ENCODE data around the gene LYZ.

The LYZ gene

GRCh38 chr12:69318225-69318624 lies 30.0 kb upstream of the LYZ start:
- CTCF ChIA-PET: interaction anchor here (1.2 kb wide), 1 partner anchor 39 kb away, joined by 5 read pairs; no protein-coding TSS in a partner anchor
- Histone ChIP-seq H3K4me1 (ENCODE audit: control extremely low read depth in 1 of 4, control insufficient read depth in 4 of 4, insufficient read depth in 4 of 4, low read length in 3 of 4) (peaks cover 0 to 7% (median under 1%) of the 10 kb centered on the region in 4 experiments), H3K36me3 (ENCODE audit: control insufficient read depth in 4 of 4, insufficient read depth in 4 of 4, low read length in 3 of 4) (no peaks in the 10 kb centered on the region), H3K27me3 (replicated peaks in 2 of 5; ENCODE audit: control insufficient read depth in 4 of 5, insufficient read depth in 5 of 5, low read length in 4 of 5) (no peaks in the 10 kb centered on the region), H3K27ac (ENCODE audit: insufficient read depth in 1 of 2, low read depth in 1 of 2, low read length in 2 of 2, poor library complexity in 1 of 2, severe bottlenecking in 2 of 2) (no peak overlapping the region), H3K9me3 (ENCODE audit: control extremely low read depth in 1 of 5, control insufficient read depth in 4 of 5, insufficient read depth in 2 of 5, low read depth in 1 of 5, low read length in 4 of 5) (peaks cover 0 to 4% (median under 1%) of the 10 kb centered on the region in 5 experiments), H3K4me3 (ENCODE audit: control insufficient read depth in 1 of 7, extremely low read depth in 1 of 7, insufficient read depth in 4 of 7, low read depth in 2 of 7, low read length in 6 of 7) (no peak overlapping the region)
- 100% methylated on average over 1 of the region's 2 CpGs for WGBS (ENCODE audit: insufficient coverage)
- DNase-seq: no peak
- POLR2A ChIA-PET: no interaction called here

GRCh38 chr12:69321351-69321750 lies 26.8 kb upstream of the LYZ start:
- ChIA-PET POLR2A (no interaction called here), CTCF (interaction anchor here (1.8 kb wide), 1 partner anchor 10 kb away, joined by 6 read pairs; no protein-coding TSS in a partner anchor)
- 80% methylated on average over 1 of the region's 1 CpG for WGBS (ENCODE audit: insufficient coverage)

GRCh38 chr12:69324797-69325466 lies 23.2 kb upstream of the LYZ start:
- CTCF ChIA-PET: interaction anchor here (0.6 to 1.1 kb wide), 4 partner anchors 11 to 247 kb away, joined by 3 to 4 read pairs (median 3); no protein-coding TSS in a partner anchor

More at GRCh38 chr12:69321351-69321750, 26.8 kb upstream of the LYZ start:
- Histone ChIP-seq H3K27me3 (replicated peaks in 2 of 5; ENCODE audit: control insufficient read depth in 4 of 5, insufficient read depth in 5 of 5, low read length in 4 of 5) (no peaks in the 10 kb centered on the region), H3K9me3 (ENCODE audit: control extremely low read depth in 1 of 5, control insufficient read depth in 4 of 5, insufficient read depth in 2 of 5, low read depth in 1 of 5, low read length in 4 of 5) (peaks cover 0 to 3% (median 0%) of the 10 kb centered on the region in 5 experiments), H3K27ac (ENCODE audit: insufficient read depth in 1 of 2, low read depth in 1 of 2, low read length in 2 of 2, poor library complexity in 1 of 2, severe bottlenecking in 2 of 2) (no peak overlapping the region), H3K4me3 (ENCODE audit: control insufficient read depth in 1 of 7, extremely low read depth in 1 of 7, insufficient read depth in 4 of 7, low read depth in 2 of 7, low read length in 6 of 7) (no peak overlapping the region), H3K36me3 (ENCODE audit: control insufficient read depth in 4 of 4, insufficient read depth in 4 of 4, low read length in 3 of 4) (no peaks in the 10 kb centered on the region), H3K4me1 (ENCODE audit: control extremely low read depth in 1 of 4, control insufficient read depth in 4 of 4, insufficient read depth in 4 of 4, low read length in 3 of 4) (peaks cover 0 to 13% (median under 1%) of the 10 kb centered on the region in 4 experiments)
- peak in 2 of 3 donors; percentile 24 to 42 for DNase-seq

GRCh38 chr12:69328426-69328825 lies 19.8 kb upstream of the LYZ start:
- WGBS (ENCODE audit: insufficient coverage): no CpG with 5 or more reads among the region's 3 CpGs
- Histone ChIP-seq H3K36me3 (ENCODE audit: control insufficient read depth in 4 of 4, insufficient read depth in 4 of 4, low read length in 3 of 4) (no peaks in the 10 kb centered on the region), H3K27ac (ENCODE audit: insufficient read depth in 1 of 2, low read depth in 1 of 2, low read length in 2 of 2, poor library complexity in 1 of 2, severe bottlenecking in 2 of 2) (no peak overlapping the region), H3K4me1 (ENCODE audit: control extremely low read depth in 1 of 4, control insufficient read depth in 4 of 4, insufficient read depth in 4 of 4, low read length in 3 of 4) (peaks cover 0 to 24% (median 15%) of the 10 kb centered on the region in 4 experiments), H3K9me3 (ENCODE audit: control extremely low read depth in 1 of 5, control insufficient read depth in 4 of 5, insufficient read depth in 2 of 5, low read depth in 1 of 5, low read length in 4 of 5) (no peaks in the 10 kb centered on the region), H3K27me3 (replicated peaks in 2 of 5; ENCODE audit: control insufficient read depth in 4 of 5, insufficient read depth in 5 of 5, low read length in 4 of 5) (no peaks in the 10 kb centered on the region), H3K4me3 (ENCODE audit: control insufficient read depth in 1 of 7, extremely low read depth in 1 of 7, insufficient read depth in 4 of 7, low read depth in 2 of 7, low read length in 6 of 7) (no peak overlapping the region)
- CTCF ChIA-PET: no interaction called here
- peak in 1 of 3 donors; percentile 24 for DNase-seq
- POLR2A ChIA-PET: no interaction called here

More at GRCh38 chr12:69324797-69325466, 23.2 kb upstream of the LYZ start:
- WGBS (ENCODE audit: insufficient coverage): 100% methylated on average over 2 of the region's 2 CpGs
- Histone ChIP-seq H3K36me3 (ENCODE audit: control insufficient read depth in 4 of 4, insufficient read depth in 4 of 4, low read length in 3 of 4) (no peaks in the 10 kb centered on the region), H3K27ac (ENCODE audit: insufficient read depth in 1 of 2, low read depth in 1 of 2, low read length in 2 of 2, poor library complexity in 1 of 2, severe bottlenecking in 2 of 2) (no peak overlapping the region), H3K27me3 (replicated peaks in 2 of 5; ENCODE audit: control insufficient read depth in 4 of 5, insufficient read depth in 5 of 5, low read length in 4 of 5) (no peaks in the 10 kb centered on the region), H3K4me3 (ENCODE audit: control insufficient read depth in 1 of 7, extremely low read depth in 1 of 7, insufficient read depth in 4 of 7, low read depth in 2 of 7, low read length in 6 of 7) (no peak overlapping the region), H3K9me3 (ENCODE audit: control extremely low read depth in 1 of 5, control insufficient read depth in 4 of 5, insufficient read depth in 2 of 5, low read depth in 1 of 5, low read length in 4 of 5) (no peaks in the 10 kb centered on the region), H3K4me1 (ENCODE audit: control extremely low read depth in 1 of 4, control insufficient read depth in 4 of 4, insufficient read depth in 4 of 4, low read length in 3 of 4) (peaks cover 0 to 13% (median 6%) of the 10 kb centered on the region in 4 experiments)
- peak in 2 of 3 donors; percentile 66 to 75 for DNase-seq
- POLR2A ChIA-PET: no interaction called here

- CTCF ChIA-PET: interaction anchor here (0.8 to 1.5 kb wide), 3 partner anchors 12 to 56 kb away, joined by 3 to 6 read pairs (median 3); no protein-coding TSS in a partner anchor
- Histone ChIP-seq H3K9me3 (ENCODE audit: control extremely low read depth in 1 of 5, control insufficient read depth in 4 of 5, insufficient read depth in 2 of 5, low read depth in 1 of 5, low read length in 4 of 5) (no peaks in the 10 kb centered on the region), H3K4me3 (ENCODE audit: control insufficient read depth in 1 of 7, extremely low read depth in 1 of 7, insufficient read depth in 4 of 7, low read depth in 2 of 7, low read length in 6 of 7) (peak overlapping the region in 4 of 7 experiments; percentile 27 to 86 (median 77)), H3K36me3 (ENCODE audit: control insufficient read depth in 4 of 4, insufficient read depth in 4 of 4, low read length in 3 of 4) (no peaks in the 10 kb centered on the region), H3K27ac (ENCODE audit: insufficient read depth in 1 of 2, low read depth in 1 of 2, low read length in 2 of 2, poor library complexity in 1 of 2, severe bottlenecking in 2 of 2) (no peak overlapping the region), H3K4me1 (ENCODE audit: control extremely low read depth in 1 of 4, control insufficient read depth in 4 of 4, insufficient read depth in 4 of 4, low read length in 3 of 4) (peaks cover 0 to 24% (median 13%) of the 10 kb centered on the region in 4 experiments), H3K27me3 (replicated peaks in 2 of 5; ENCODE audit: control insufficient read depth in 4 of 5, insufficient read depth in 5 of 5, low read length in 4 of 5) (no peaks in the 10 kb centered on the region)
- POLR2A ChIA-PET: no interaction called here
- DNase-seq: peak in 2 of 3 donors; percentile 18 to 42
- WGBS (ENCODE audit: insufficient coverage): 48% methylated on average over 2 of the region's 8 CpGs
These were observed 18.3 kb upstream of the LYZ start for GRCh38 chr12:69329669-69330428.

GRCh38 chr12:69330475-69331473 lies 17.4 kb upstream of the LYZ start:
- Histone ChIP-seq H3K4me3 (ENCODE audit: control insufficient read depth in 1 of 7, extremely low read depth in 1 of 7, insufficient read depth in 4 of 7, low read depth in 2 of 7, low read length in 6 of 7) (peak overlapping the region; percentile 14 to 86 (median 71)), H3K9me3 (ENCODE audit: control extremely low read depth in 1 of 5, control insufficient read depth in 4 of 5, insufficient read depth in 2 of 5, low read depth in 1 of 5, low read length in 4 of 5) (no peaks in the 10 kb centered on the region), H3K27me3 (replicated peaks in 2 of 5; ENCODE audit: control insufficient read depth in 4 of 5, insufficient read depth in 5 of 5, low read length in 4 of 5) (no peaks in the 10 kb centered on the region), H3K36me3 (ENCODE audit: control insufficient read depth in 4 of 4, insufficient read depth in 4 of 4, low read length in 3 of 4) (no peaks in the 10 kb centered on the region), H3K4me1 (ENCODE audit: control extremely low read depth in 1 of 4, control insufficient read depth in 4 of 4, insufficient read depth in 4 of 4, low read length in 3 of 4) (peaks cover 0 to 24% (median 12%) of the 10 kb centered on the region in 4 experiments), H3K27ac (ENCODE audit: insufficient read depth in 1 of 2, low read depth in 1 of 2, low read length in 2 of 2, poor library complexity in 1 of 2, severe bottlenecking in 2 of 2) (peak overlapping the region; percentile 40 to 46)
- ChIA-PET POLR2A (interaction anchor here (1.1 kb wide), 1 partner anchor 12 kb away, joined by 3 read pairs; no protein-coding TSS in a partner anchor), CTCF (interaction anchor here (0.8 to 1.5 kb wide), 3 partner anchors 11 to 55 kb away, joined by 3 to 6 read pairs (median 3); no protein-coding TSS in a partner anchor)
- WGBS (ENCODE audit: insufficient coverage): under 1% methylated on average over 10 of the region's 18 CpGs
- DNase-seq: peak in 2 of 3 donors; percentile 55 to 66

All from common myeloid progenitor, CD34-positive (primary cell).